HepG2 (cell line): ENCODE measurements around the gene JAGN1. TPM values are rescaled to one million over a fixed set of nuclear protein-coding genes. Genes with fewer than 3 reads are reported as not detected.
A peak's percentile ranks its signal among the peaks of the same experiment; 100 is the strongest.

ENCODE experiments used
- ATAC-seq: fragments of 200-7000 bp; cut with Tn5 transposase; 3 replicates; pipeline ENCODE4 v1.9.1; 2020; ENCODE audit warnings: mild to moderate bottlenecking, moderate library complexity
- BruUV-seq: library from RNA; stranded (reverse); fragments of 400-500 nt; replicated peaks from 2 replicates; lab custom pipeline; 2021; lab: Mats Ljungman, UMichigan
- CTCF ChIA-PET: fragments of 300-600 bp; formaldehyde crosslinking; extraction: SDS; loops from one replicate; lab custom pipeline; 2021; ENCODE audit warnings: low total read pairs, inconsistent platforms, low intra/inter-chr PET ratio; lab: Yijun Ruan, JAX
- POLR2A ChIA-PET: fragments of 350-600 bp; sonication (Branson Sonifier 250); formaldehyde crosslinking; loops from one replicate; lab custom pipeline; 2020; ENCODE audit warnings: antibody characterized with exemption, inconsistent platforms; lab: Yijun Ruan, JAX
- DNase-seq: peaks from one replicate; pipeline ENCODE4 v3.0.0-alpha.2; 2015; ENCODE audit warnings: low spot score
- FAIRE-seq: peaks from 3 replicates; lab custom pipeline; 2011; peaks lifted over from hg19 to GRCh38; lab: Jason Lieb, UNC
- H2AFZ ChIP-seq: one replicate; pipeline ENCODE4 v1.6.1; 2011; ENCODE audit warnings: low read length, inconsistent platforms
- H3K27ac ChIP-seq: fragments of 300-600 bp; 3 replicates; pipeline ENCODE4 v1.8.0; 2011; ENCODE audit warnings: mixed run types, mild to moderate bottlenecking, mixed read lengths, low read length, inconsistent platforms; ENCODE audit not compliant: insufficient read depth; ENCODE audit errors: extremely low read length
- H3K27me3 ChIP-seq, 2 experiments: fragments of 200-600 bp in 1 of 2; 2 replicates in 1 of 2; 3 replicates in 1 of 2; pipeline versions ENCODE4 v1.6.0 to v1.8.0; 2011; ENCODE audit warnings: low read length in 2 of 2, mild to moderate bottlenecking in 2 of 2, moderate library complexity in 2 of 2, inconsistent platforms in 1 of 2; ENCODE audit not compliant: insufficient read depth in 2 of 2, control insufficient read depth in 1 of 2
- H3K36me3 ChIP-seq, 2 experiments: fragments of 200-600 bp in 1 of 2; replicated peaks in 1 of 2; 2 replicates in 1 of 2; 3 replicates in 1 of 2; pipeline versions ENCODE4 v1.5.1 to v1.8.0; 2011; ENCODE audit warnings: low read length in 2 of 2, inconsistent platforms in 1 of 2; ENCODE audit not compliant: insufficient read depth in 2 of 2, control insufficient read depth in 1 of 2
- H3K4me1 ChIP-seq: 2 replicates; pipeline ENCODE4 v1.5.1; 2012; ENCODE audit warnings: low read length, inconsistent platforms; ENCODE audit not compliant: insufficient read depth
- H3K4me2 ChIP-seq: 2 replicates; pipeline ENCODE4 v1.6.0; 2011; ENCODE audit warnings: low read depth, low read length, inconsistent platforms
- H3K4me3 ChIP-seq, 3 experiments: fragments of 200-600 bp in 1 of 3; sonication (generic), shearing (Covaris generic) in 1 of 3; replicated peaks in 1 of 3; 2 replicates each; pipeline ENCODE4 v1.5.1; 2011 to 2016; ENCODE audit warnings: low read length in 3 of 3, inconsistent platforms in 2 of 3, low read depth in 2 of 3, mild to moderate bottlenecking in 2 of 3, control low read depth in 1 of 3, mixed read lengths in 1 of 3; ENCODE audit not compliant: insufficient read depth in 1 of 3
- H3K79me2 ChIP-seq: one replicate; pipeline ENCODE4 v1.6.1; 2011; ENCODE audit warnings: low read length, inconsistent platforms; ENCODE audit not compliant: insufficient read depth
- H3K9ac ChIP-seq: 2 replicates; pipeline ENCODE4 v1.6.0; 2011; ENCODE audit warnings: mild to moderate bottlenecking, low read depth, low read length, inconsistent platforms; ENCODE audit not compliant: insufficient read depth
- H3K9me3 ChIP-seq: 2 replicates; pipeline ENCODE4 v1.5.1; 2012; ENCODE audit warnings: mild to moderate bottlenecking, low read length
- H4K20me1 ChIP-seq: 2 replicates; pipeline ENCODE4 v1.6.0; 2011; ENCODE audit warnings: inconsistent platforms, mild to moderate bottlenecking, low read length, moderate library complexity; ENCODE audit not compliant: insufficient read depth
- CHCHD3 ChIP-seq: sonication (generic); formaldehyde crosslinking; IDR thresholded peaks from 2 replicates; pipeline ENCODE4 v1.8.0; 2022; ENCODE audit warnings: mild to moderate bottlenecking, missing genetic modification reagents, moderate library complexity
- FIP1L1 ChIP-seq: fragments of 200-400 bp; formaldehyde crosslinking; IDR thresholded peaks from 2 replicates; pipeline ENCODE4 v1.6.1; 2018; ENCODE audit warnings: low read depth, mild to moderate bottlenecking, low read length, moderate library complexity, borderline replicate concordance; ENCODE audit not compliant: insufficient read depth
- GATAD1 ChIP-seq: IDR thresholded peaks from 2 replicates; pipeline ENCODE4 v1.6.1; 2016; ENCODE audit warnings: missing genetic modification reagents, missing compliant biosample characterization
- POGZ ChIP-seq: sonication (generic); formaldehyde crosslinking; IDR thresholded peaks from 2 replicates; pipeline ENCODE4 v1.4.0; 2020; ENCODE audit warnings: mild to moderate bottlenecking, missing genetic modification reagents
- SETDB1 ChIP-seq: sonication (generic); formaldehyde crosslinking; IDR thresholded peaks from 2 replicates; pipeline ENCODE4 v1.5.1; 2020; ENCODE audit warnings: missing genetic modification reagents, mild to moderate bottlenecking, borderline replicate concordance
- TCF12 ChIP-seq, 2 experiments: fragments of 450-650 bp in 1 of 2; sonication (generic) in 1 of 2; formaldehyde crosslinking in 1 of 2; IDR thresholded peaks; 2 replicates each; pipeline versions ENCODE4 v1.6.1 to v1.8.0; 2017 to 2022; ENCODE audit warnings: antibody characterized with exemption in 1 of 2, mild to moderate bottlenecking in 1 of 2, missing genetic modification reagents in 1 of 2, moderate library complexity in 1 of 2
- ZNF274 ChIP-seq: sonication (generic); formaldehyde crosslinking; IDR thresholded peaks from 2 replicates; pipeline ENCODE4 v1.5.1; 2020; ENCODE audit warnings: mild to moderate bottlenecking, missing genetic modification reagents
- ZNF501 ChIP-seq: sonication (generic); formaldehyde crosslinking; IDR thresholded peaks from 2 replicates; pipeline ENCODE4 v1.5.1; 2020; ENCODE audit warnings: mild to moderate bottlenecking, moderate library complexity, missing genetic modification reagents
- ZNF709 ChIP-seq: sonication (generic); formaldehyde crosslinking; IDR thresholded peaks from 2 replicates; pipeline ENCODE4 v1.5.0; 2020; ENCODE audit warnings: mild to moderate bottlenecking, missing genetic modification reagents
- WGBS: methylation state at CpG from one replicate; pipeline ENCODE4 v1.1.6; 2017; ENCODE audit warnings: low lambda C conversion rate; 5-methylcytosine and 5-hydroxymethylcytosine counted together
- in situ Hi-C: cut with HindIII; loops from 2 replicates; pipeline ENCODE4 v1.10.0; 2017; ENCODE audit warnings: low pct_unique_long_range_greater_than_20kb; ENCODE audit not compliant: extremely low pct_ligation_motif_present
- intact Hi-C: fragments of 100-400 bp; cut with micrococcal nuclease; formaldehyde crosslinking; loops from one replicate; pipeline ENCODE4 v1.10.0; 2022; ENCODE audit not compliant: unreplicated experiment
- polyA plus RNA-seq, 8 experiments: library from polyadenylated mRNA; depleted of rRNA in 3 of 8; stranded (reverse) in 7 of 8; unstranded in 1 of 8; fragments of >200 nt; fragmentation: Illumina TruSeq in 4 of 8; extraction: Trizol in 4 of 8; gene quantifications; 2 replicates each; pipeline versions ENCODE4 v1.2.1 to v1.2.3, GENCODE V29; 2011 to 2016; ENCODE audit warnings: low read depth in 4 of 8, missing spikeins in 1 of 8, mixed read lengths in 1 of 8; ENCODE audit not compliant: insufficient read depth in 1 of 8
- total RNA-seq, 5 experiments: library from RNA; depleted of rRNA; stranded (reverse); fragments of >200 nt; fragmentation: Illumina TruSeq; extraction: Trizol; gene quantifications; 2 replicates each; pipeline ENCODE4 v1.2.3, GENCODE V29; 2016; ENCODE audit warnings: low read depth in 1 of 5
- TF ChIP-seq, protein P1 (sequence below): sonication (generic); formaldehyde crosslinking; IDR thresholded peaks from 2 replicates; pipeline ENCODE4 v1.5.1; 2020; ENCODE audit warnings: mild to moderate bottlenecking, missing genetic modification reagents
- TF ChIP-seq, protein P2 (sequence below): sonication (generic); formaldehyde crosslinking; IDR thresholded peaks from 2 replicates; pipeline ENCODE4 v1.4.0; 2020; ENCODE audit warnings: missing genetic modification reagents
- TF ChIP-seq, protein P3 (sequence below): sonication (generic); formaldehyde crosslinking; IDR thresholded peaks from 2 replicates; pipeline ENCODE4 v1.4.0; 2020; ENCODE audit warnings: mild to moderate bottlenecking, missing genetic modification reagents
- TF ChIP-seq, protein P4 (sequence below): sonication (generic); formaldehyde crosslinking; IDR thresholded peaks from 2 replicates; pipeline ENCODE4 v1.5.1; 2020; ENCODE audit warnings: missing genetic modification reagents, mild to moderate bottlenecking, borderline replicate concordance

Gene JAGN1
- total and polyA plus RNA-seq, 2 of the 13 experiments (the other 11 are each of a cell fraction or from before 2014, with no cell fraction given), result 49.9 to 50.9 TPM

DNA sequence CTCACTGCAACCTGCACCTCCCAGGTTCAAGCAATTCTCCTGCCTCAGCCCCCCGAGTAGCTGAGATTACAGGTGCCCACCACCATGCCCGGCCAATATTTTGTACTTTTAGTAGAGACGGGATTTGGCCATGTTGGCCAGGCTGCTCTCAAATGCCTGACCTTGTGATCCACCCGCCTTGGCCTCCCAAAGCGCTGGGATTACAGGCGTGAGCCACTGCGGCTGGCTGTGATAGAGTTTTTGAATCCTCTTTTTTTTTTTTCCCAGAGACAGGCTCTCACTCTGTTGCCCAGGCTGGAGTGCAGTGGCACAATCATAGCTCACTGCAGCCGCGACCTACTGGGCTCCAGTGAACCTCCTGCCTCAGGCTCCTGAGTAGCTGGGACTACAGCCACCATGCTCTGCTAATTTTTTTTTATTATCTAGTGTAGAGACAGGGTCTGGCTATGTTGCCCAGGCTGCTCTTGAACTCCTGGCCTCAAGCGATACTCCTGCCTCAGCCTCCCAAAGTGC, 25.2 kb upstream of the JAGN1 start (continued):
- TF ChIP-seq, protein P1, sequence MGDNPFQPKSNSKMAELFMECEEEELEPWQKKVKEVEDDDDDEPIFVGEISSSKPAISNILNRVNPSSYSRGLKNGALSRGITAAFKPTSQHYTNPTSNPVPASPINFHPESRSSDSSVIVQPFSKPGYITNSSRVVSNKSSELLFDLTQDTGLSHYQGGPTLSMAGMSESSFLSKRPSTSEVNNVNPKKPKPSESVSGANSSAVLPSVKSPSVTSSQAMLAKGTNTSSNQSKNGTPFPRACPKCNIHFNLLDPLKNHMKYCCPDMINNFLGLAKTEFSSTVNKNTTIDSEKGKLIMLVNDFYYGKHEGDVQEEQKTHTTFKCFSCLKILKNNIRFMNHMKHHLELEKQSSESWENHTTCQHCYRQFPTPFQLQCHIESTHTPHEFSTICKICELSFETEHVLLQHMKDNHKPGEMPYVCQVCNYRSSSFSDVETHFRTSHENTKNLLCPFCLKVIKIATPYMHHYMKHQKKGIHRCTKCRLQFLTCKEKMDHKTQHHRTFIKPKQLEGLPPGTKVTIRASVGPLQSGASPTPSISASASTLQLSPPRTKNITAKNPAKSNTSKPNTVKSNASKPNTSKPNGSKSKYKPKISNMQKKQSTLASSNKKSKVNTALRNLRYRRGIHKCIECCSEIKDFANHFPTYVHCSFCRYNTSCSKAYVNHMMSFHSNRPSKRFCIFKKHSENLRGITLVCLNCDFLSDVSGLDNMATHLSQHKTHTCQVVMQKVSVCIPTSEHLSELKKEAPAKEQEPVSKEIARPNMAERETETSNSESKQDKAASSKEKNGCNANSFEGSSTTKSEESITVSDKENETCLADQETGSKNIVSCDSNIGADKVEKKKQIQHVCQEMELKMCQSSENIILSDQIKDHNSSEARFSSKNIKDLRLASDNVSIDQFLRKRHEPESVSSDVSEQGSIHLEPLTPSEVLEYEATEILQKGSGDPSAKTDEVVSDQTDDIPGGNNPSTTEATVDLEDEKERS (CRISPR knock-in tag), result 0 out of 2 replicates have a peak, but pooled peaks have one; percentile 51
- TF ChIP-seq, protein P2, sequence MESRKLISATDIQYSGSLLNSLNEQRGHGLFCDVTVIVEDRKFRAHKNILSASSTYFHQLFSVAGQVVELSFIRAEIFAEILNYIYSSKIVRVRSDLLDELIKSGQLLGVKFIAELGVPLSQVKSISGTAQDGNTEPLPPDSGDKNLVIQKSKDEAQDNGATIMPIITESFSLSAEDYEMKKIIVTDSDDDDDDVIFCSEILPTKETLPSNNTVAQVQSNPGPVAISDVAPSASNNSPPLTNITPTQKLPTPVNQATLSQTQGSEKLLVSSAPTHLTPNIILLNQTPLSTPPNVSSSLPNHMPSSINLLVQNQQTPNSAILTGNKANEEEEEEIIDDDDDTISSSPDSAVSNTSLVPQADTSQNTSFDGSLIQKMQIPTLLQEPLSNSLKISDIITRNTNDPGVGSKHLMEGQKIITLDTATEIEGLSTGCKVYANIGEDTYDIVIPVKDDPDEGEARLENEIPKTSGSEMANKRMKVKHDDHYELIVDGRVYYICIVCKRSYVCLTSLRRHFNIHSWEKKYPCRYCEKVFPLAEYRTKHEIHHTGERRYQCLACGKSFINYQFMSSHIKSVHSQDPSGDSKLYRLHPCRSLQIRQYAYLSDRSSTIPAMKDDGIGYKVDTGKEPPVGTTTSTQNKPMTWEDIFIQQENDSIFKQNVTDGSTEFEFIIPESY (CRISPR knock-in tag), result peak; percentile 71
- TF ChIP-seq, all 625 proteins: peak for 14; not testable (repeated sequence) for 611

DNA sequence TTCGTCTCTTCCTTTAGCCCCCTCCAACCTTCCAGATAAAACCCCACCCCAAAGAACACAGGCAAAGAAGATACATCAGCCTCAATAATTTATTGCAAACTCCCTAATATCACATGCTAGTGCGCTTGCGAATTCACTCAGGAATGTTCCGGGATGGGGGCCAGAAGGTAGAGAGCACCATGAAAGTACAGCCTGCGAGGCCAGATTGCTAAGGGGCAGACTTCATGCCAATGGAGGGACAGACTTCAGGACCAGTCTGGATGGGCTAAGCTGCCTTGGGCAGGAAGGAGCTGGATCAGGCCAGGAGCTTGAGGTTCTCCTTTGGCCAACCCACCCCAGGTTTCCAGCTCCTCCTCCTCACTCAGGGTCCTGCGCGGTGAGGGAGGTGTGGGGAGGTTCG, 23.8 kb upstream of the JAGN1 start:
- no peak for FAIRE-seq
- no peak for ATAC-seq
- H3K36me3 ChIP-seq, result no peaks in the 10 kb centered on the region
- ChIA-PET POLR2A (interaction anchor here (3.5 to 6.6 kb wide), 2 partner anchors 24 to 34 kb away, joined by 35 to 153 read pairs; partner anchors contain the start of genes IL17RE and JAGN1), CTCF (no interaction called here)
- in situ Hi-C loops, result no loop called here
- intact Hi-C loops, result no loop called here
- no peak overlapping the region for H3K27ac ChIP-seq
- peaks cover 44% of the 10 kb centered on the region for H3K4me1 ChIP-seq
- 97% methylated on average over 5 of the region's 8 CpGs for WGBS
- H3K4me3 ChIP-seq, result no peak overlapping the region
- H3K4me2 ChIP-seq, result no peak overlapping the region
- no peak for DNase-seq
- H3K79me2 ChIP-seq, result no peaks in the 10 kb centered on the region
- no peaks in the 10 kb centered on the region for H3K9me3 ChIP-seq
- no TSS peak for BruUV-seq
- H3K9ac ChIP-seq, result no peak overlapping the region
- H4K20me1 ChIP-seq, result no peaks in the 10 kb centered on the region
- H3K27me3 ChIP-seq, result no peaks in the 10 kb centered on the region
- no peak overlapping the region for H2AFZ ChIP-seq
- no peak for TF ChIP-seq TCF12 (IDR thresholded peaks at IDR 0.05)
- no peak for TF ChIP-seq TCF12 (CRISPR knock-in tag; IDR thresholded peaks at IDR 0.05)
- TF ChIP-seq CHCHD3, result no peak
- no peak for TF ChIP-seq GATAD1 (CRISPR knock-in tag)
- no peak for TF ChIP-seq ZNF501 (CRISPR knock-in tag)
- no peak for TF ChIP-seq POGZ (CRISPR knock-in tag)
- TF ChIP-seq FIP1L1, result no peak
- no peak for TF ChIP-seq ZNF709 (CRISPR knock-in tag)
- TF ChIP-seq SETDB1 (CRISPR knock-in tag), result no peak
- TF ChIP-seq, protein P3, sequence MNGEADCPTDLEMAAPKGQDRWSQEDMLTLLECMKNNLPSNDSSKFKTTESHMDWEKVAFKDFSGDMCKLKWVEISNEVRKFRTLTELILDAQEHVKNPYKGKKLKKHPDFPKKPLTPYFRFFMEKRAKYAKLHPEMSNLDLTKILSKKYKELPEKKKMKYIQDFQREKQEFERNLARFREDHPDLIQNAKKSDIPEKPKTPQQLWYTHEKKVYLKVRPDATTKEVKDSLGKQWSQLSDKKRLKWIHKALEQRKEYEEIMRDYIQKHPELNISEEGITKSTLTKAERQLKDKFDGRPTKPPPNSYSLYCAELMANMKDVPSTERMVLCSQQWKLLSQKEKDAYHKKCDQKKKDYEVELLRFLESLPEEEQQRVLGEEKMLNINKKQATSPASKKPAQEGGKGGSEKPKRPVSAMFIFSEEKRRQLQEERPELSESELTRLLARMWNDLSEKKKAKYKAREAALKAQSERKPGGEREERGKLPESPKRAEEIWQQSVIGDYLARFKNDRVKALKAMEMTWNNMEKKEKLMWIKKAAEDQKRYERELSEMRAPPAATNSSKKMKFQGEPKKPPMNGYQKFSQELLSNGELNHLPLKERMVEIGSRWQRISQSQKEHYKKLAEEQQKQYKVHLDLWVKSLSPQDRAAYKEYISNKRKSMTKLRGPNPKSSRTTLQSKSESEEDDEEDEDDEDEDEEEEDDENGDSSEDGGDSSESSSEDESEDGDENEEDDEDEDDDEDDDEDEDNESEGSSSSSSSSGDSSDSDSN, result no peak
- TF ChIP-seq, protein P4, sequence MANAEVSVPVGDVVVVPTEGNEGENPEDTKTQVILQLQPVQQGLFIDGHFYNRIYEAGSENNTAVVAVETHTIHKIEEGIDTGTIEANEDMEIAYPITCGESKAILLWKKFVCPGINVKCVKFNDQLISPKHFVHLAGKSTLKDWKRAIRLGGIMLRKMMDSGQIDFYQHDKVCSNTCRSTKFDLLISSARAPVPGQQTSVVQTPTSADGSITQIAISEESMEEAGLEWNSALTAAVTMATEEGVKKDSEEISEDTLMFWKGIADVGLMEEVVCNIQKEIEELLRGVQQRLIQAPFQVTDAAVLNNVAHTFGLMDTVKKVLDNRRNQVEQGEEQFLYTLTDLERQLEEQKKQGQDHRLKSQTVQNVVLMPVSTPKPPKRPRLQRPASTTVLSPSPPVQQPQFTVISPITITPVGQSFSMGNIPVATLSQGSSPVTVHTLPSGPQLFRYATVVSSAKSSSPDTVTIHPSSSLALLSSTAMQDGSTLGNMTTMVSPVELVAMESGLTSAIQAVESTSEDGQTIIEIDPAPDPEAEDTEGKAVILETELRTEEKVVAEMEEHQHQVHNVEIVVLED (CRISPR knock-in tag), result no peak
- TF ChIP-seq ZNF274, result no peak
